GM12878 (cell line): ENCODE results near the gene PRRT4. TPM values are rescaled to one million over a fixed set of nuclear protein-coding genes. Genes with fewer than 3 reads are reported as not detected.

ENCODE experiments used
- BCLAF1 ChIP-seq: fragments of 450-650 bp; IDR thresholded peaks from 2 replicates; pipeline ENCODE4 v1.6.1; 2017; ENCODE audit warnings: antibody characterized with exemption, mild to moderate bottlenecking, moderate library complexity
- CHD4 ChIP-seq: fragments of 200-600 bp; sonication (generic); IDR thresholded peaks from 2 replicates; pipeline ENCODE4 v1.6.1; 2016; ENCODE audit warnings: mild to moderate bottlenecking
- FOXK2 ChIP-seq: fragments of 450-650 bp; IDR thresholded peaks from 2 replicates; pipeline ENCODE4 v1.6.1; 2017; ENCODE audit warnings: mild to moderate bottlenecking, moderate library complexity
- HCFC1 ChIP-seq: fragments of 150-350 bp; IDR thresholded peaks from 2 replicates; pipeline ENCODE4 v1.6.1; 2014; ENCODE audit warnings: low read length
- HSF1 ChIP-seq: fragments of 150-350 bp; IDR thresholded peaks from 2 replicates; pipeline ENCODE4 v1.6.1; 2014; ENCODE audit warnings: mild to moderate bottlenecking, low read depth, low read length
- RBBP5 ChIP-seq: fragments of 200-600 bp; sonication (generic); conservative IDR thresholded peaks from 2 replicates; pipeline ENCODE4 v1.6.1; 2016
- RELB ChIP-seq: fragments of 450-650 bp; IDR thresholded peaks from 2 replicates; pipeline ENCODE4 v1.6.1; 2017; ENCODE audit warnings: low read depth, mild to moderate bottlenecking, moderate library complexity
- SIX5 ChIP-seq: IDR thresholded peaks from 2 replicates; pipeline ENCODE4 v1.6.1; 2011; ENCODE audit warnings: mild to moderate bottlenecking, low read depth, low read length, moderate library complexity; ENCODE audit not compliant: severe bottlenecking
- STAT1 ChIP-seq: fragments of 450-650 bp; conservative IDR thresholded peaks from 2 replicates; pipeline ENCODE4 v1.6.1; 2014; ENCODE audit warnings: antibody characterized with exemption, mild to moderate bottlenecking
- ZNF24 ChIP-seq: fragments of 450-650 bp; IDR thresholded peaks from 2 replicates; pipeline ENCODE4 v1.6.1; 2017; ENCODE audit warnings: antibody characterized with exemption, mild to moderate bottlenecking
- polyA plus RNA-seq, 11 experiments: library from polyadenylated mRNA; depleted of rRNA in 4 of 11; unstranded in 6 of 11; stranded (reverse) in 5 of 11; fragments of >200 nt; fragmentation: Nextera tagmentation in 4 of 11; fragmentation: Illumina TruSeq in 1 of 11; extraction: Ambion mirVana in 4 of 11; extraction: Trizol in 1 of 11; gene quantifications; 1 replicate in 1 of 11; 2 replicates in 10 of 11; pipeline versions ENCODE4 v1.2.1 to v1.2.3, GENCODE V29; 2011 to 2016; ENCODE audit warnings: inconsistent platforms in 2 of 11, missing spikeins in 2 of 11, low read depth in 1 of 11
- total RNA-seq, 4 experiments: library from RNA; depleted of rRNA in 3 of 4; stranded (reverse); fragments of >200 nt in 3 of 4; fragmentation: Illumina TruSeq in 1 of 4; extraction: Trizol in 1 of 4; gene quantifications; 2 replicates each; pipeline versions ENCODE4 v1.2.1 to v1.2.3, GENCODE V29; 2013 to 2021

The PRRT4 gene
- total and polyA plus RNA-seq, 10 of the 15 experiments (the other 5 are each of a cell fraction or from before 2014, with no cell fraction given): not detected

GRCh38 chr7:128404143-128404681 lies 42.7 kb upstream of the PRRT4 start (continued):
- TF ChIP-seq HSF1 (no peak), ZNF24 (no peak), STAT1 (no peak), BCLAF1 (no peak), FOXK2 (no peak), SIX5 (no peak), HCFC1 (no peak), RBBP5 (no peak), CHD4 (no peak), RELB (no peak)
